GM18519 (cell line): Measurements from ENCODE around the gene PROSER2.

Experiments
- ATAC-seq: cut with Tn5 transposase; IDR thresholded peaks from one replicate; pipeline ENCODE4 v1.9.1; 2021; ENCODE audit warnings: mild to moderate bottlenecking, moderate library complexity; ENCODE audit not compliant: unreplicated experiment, low FRiP score

PROSER2 gene

DNA sequence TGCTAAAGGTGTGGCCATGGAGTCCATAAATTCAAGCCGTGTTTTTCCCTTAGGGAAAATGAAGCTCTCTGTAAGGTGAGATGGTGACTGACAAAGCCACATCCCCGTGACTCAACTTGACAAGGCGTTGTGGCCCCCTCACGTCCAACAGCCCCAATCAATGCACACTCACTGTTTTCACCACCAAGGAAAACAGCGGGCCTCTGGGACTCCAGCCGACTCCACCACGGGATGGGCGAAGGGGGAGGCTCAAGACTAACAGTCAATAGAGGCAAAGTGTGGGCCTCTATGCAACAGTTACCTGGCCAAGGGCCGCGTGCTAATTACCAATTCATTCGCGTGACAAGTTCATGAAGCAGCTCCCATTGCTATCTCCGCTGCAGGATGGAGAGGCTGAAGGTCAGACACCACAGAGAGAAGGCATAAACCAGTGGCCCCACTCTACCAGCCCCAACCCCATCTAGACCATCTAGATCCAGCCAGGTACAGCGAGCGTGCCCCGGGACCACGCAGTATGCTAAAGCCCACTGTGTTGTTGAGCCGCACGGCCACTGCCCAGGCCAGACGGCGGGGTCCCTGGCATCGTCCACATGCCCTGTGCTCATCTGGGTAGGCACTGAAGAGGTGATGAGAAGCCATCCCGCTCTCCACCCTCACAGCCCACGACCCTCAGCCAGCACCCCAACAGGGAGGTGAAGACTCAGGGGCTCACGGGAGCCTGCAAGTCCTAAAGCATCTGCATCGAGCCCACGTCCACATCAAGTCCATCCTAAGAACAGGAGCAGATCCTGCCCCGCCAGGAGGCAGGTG, 76.1 kb downstream of the PROSER2 start:
- ATAC-seq = no peak

DNA sequence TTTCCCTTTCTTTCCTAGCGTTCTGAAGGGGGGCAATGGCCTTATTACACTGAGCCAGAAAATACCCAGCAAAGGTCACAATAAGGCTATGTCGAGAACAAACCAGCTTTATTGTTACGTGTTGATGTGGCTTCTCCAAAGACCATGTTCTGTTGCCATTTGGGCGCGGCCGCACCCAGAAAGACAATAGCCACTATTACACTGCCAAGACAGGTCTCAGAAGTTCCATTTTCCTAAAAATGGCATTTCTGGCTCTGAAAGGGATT, 77.8 kb downstream of the PROSER2 start:
- no peak for ATAC-seq

DNA sequence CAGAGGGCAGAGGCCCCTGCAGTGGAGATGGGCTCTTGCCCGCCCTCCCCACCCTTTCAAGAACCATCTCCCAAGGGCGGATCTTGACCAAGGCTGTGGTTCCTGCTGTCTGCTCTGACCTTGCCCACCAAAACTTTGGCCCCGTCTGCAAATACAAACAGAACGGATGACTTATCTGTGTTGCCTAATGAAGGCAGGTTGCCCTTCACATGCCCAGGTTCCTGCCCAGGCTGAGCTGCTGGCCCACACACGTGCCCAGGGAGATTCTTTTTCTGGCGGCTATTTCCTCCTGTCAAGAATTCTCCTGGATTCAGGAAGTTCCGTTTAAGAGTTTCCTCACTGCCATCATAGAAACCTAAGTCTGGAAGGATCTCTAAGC, 78.3 kb downstream of the PROSER2 start:
- no peak for ATAC-seq

DNA sequence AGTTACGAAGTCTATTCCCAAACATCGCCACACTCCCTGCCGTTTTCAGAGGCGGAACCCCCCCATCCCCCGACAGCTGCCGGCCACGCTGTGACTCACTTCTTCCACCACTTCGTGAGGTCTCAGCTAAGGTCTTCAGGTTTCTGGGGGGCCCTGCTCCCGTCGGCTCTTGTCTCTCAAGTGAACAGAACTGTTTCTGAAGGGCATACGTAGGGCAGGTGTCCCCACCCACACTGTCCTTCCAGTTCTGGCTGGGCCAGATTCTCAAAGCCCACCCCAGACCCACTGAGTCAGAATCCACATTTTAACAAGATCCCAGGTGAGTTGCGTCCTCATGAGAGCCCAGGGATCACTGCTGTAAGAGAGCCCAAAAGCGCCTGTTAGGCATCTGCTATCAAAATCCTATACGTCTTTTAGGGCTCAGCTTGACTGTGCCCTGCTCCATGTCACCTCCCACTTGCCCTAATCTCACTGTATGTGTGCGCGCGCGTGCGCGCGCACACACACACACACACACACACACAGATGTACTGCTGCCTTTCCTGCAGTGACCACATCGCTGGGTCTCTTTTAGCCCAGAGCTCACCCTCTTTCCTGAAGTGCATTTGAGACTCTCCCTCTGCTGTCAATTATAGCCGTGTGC, 78.8 kb downstream of the PROSER2 start:
- no peak for ATAC-seq

DNA sequence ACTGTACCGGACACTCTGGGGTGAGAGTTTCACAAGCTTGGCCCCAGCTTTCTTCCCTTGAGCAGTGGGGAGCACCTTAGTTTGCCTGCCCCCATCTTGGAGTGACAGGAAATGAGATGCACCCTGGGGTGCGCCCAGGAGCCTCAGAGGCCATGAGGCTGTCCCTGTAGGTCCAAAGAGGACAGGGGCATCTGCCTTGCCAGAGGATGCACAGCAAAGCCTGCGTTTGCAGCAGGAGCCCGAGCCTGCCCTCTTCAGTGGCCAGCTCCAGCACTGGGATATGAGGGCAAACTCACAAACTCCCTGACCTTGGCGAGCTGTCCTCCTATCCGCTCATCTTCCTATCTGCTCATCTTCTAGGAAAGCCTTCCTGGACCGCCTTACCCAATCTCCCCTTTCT, 79.5 kb downstream of the PROSER2 start:
- ATAC-seq = no peak

DNA sequence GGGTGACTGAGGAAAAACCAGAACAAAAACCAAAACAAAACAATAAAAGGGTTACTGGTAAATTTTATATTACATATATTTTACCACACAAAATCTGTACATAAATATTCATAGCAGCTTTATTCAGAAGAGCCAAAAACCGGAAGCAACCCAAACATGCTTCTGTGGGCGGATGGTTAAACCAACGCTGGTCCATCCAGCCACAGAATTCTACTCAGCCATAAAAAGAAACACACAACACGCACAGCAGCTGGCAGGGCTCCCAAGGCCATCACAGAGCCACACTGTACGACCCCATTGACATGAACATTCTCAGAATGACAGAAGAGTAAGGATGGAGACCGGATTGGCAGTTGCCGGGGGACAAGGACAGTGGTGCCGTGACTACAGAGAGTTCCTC, 83.6 kb downstream of the PROSER2 start:
- no peak for ATAC-seq

DNA sequence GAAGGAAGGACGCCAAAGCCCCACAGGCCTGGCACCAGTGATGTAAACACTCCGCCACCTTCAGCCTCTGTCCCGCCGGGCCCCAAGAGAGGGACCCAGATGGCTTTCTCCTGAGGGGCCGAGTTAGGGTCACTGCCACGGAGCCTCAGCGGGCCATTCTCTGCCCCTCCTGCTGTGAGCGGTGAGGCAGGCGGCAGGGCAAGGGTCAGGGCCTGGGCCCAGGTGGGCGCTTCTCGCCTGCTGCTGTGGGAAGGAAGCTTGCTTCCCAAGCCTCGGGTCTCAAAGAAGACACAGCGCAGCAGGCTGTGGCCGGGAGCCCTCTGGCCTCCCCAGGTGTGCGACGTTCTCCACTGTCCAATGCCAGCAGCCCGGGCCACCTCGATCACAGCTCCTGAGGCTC, 84.8 kb downstream of the PROSER2 start:
- ATAC-seq = no peak

DNA sequence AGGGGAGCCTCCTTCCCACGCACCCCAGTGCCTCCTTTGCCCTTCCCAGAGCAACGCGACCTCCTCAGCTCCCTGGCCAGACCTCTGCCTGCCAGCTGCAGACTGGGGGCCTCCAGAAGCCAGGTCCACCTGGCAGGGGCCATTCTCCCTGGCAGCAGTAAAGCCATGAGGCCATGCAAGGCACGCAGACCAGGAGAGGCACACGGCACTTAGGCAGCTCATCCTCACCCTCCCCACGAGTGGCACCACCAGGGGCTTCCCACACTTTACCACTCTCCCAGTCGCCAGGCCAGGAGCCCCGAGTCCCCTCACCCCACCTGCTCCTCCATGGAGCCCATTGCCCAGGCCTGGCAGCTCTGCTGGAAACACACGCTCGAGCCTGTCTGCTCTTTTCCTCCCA, 85.4 kb downstream of the PROSER2 start:
- no peak for ATAC-seq

DNA sequence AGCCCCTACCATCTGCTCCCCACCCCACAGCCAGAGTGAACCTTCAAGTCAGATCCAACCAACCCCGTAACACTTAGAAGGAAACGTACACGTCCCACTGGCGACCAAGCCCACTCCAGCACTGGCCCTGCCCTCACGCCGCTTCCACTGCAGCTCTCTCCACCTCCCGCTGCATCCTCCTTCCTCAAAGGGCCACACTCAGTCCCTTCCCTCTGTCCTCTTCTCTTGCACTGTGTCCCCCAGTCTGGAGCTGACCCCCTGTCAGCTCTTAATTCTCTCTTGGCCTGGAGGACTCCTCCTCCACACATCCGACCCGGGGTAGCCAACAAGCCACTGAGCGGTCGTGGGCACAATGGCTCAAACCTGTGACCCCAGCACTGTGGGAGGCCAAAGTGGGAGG, 85.8 kb downstream of the PROSER2 start:
- ATAC-seq = no peak

DNA sequence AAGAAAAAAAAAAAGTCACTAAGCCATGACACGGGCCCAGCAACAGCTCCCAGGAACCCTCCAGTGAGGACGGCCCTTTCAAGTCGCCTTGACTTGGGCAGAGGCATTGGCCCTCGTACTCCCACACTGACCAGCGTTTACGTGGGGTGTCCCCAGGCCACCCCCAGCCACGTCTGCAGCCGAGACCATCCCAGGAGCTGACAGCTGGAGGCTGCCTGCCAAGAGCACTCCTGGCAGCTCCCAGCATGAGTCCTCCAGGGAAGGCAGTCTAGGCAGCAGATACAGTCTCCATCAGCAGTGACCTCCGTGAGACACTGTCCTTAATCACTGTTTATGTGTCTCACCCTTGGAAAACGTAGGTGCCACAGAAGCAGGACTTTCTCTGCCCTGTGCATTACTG, 86.5 kb downstream of the PROSER2 start:
- no peak for ATAC-seq

DNA sequence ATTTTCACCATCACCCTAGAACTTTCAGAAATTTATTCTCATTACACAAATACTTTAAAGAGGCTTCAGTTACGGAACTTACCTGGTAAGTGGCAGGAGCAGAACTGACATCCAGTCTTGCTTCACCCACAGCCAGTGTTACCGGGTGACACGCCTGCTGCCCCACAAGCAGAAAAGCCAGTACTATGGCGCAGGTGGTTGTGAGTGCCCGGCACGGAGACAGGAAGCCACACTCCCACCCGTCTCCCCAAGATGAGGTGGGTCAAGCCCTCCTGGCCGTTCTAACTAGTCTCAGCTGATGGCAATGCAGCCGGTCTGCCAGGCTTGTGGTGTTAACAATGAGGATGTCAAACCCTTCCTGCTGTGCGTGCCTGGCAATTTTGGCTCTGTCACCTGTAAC, 86.9 kb downstream of the PROSER2 start:
- no peak for ATAC-seq

DNA sequence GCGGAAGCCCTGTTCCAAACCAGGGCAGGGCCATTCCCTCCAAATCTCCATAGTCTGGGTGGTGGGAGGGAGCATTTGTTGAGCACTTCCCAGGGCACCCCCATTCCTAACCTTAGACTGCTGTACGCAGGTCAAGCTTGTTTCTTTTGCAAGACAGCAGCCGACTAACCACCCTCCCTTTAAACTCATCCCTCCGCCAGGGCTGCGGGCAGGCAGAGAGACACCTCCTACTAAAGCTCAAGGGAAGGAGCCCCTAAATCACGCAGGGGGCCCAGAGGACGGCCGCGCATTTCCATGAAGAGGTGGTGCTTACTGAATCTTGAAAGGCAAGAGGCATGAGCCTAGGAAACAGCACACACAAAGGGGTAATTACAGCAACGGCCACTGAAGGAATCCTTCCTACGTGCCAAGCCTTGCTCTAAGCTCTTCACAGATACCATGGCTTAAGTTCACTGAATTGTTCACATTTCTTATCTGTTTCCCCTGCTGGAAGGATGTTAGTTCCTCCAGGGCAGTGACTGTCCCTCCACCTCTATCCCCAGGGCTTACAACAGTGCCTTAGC, 90.0 kb downstream of the PROSER2 start:
- ATAC-seq = no peak

DNA sequence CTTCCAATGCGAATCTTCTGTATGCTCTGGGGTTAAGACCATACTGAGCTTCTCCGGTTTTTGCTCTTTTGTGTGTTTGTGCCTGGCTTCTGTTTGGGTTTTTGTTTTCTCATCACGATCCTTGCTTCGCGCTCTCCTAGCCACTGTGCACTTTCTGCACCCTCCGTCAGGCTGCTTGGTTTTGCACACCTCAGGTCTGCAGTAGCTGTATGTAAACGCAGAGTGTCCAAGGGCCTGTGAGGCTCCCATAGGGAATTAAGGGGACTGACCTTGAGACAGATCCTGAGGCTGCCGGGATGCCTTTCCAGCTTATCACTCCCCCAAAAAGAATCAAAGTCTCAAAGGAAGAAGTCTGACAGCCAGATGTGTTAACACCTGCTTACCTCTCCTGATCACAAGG, 95.2 kb downstream of the PROSER2 start:
- no peak for ATAC-seq

DNA sequence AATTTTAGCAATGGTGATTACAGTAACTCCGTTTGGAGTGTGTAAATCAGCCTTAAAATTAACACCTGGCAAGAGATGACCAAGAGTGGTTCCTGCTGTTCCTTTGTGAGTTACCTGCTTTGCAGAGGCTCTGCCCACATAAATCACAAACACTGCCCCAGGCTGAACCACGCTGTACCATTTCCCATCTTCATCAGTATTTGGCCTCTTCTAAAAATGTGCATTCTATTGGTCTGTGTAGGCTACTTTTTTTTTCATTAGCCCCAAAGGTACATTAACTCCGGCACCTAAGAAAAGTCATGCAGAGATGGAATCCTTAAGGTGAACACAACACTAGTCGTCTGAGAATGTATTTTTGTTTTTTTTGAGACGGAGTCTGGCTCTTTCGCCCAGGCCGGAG, 96.1 kb downstream of the PROSER2 start:
- ATAC-seq = no peak
